GM21717 (cell line): ENCODE measurements around the gene ARPIN.
"Not testable (repeated sequence)": the region's sequence is repeated elsewhere in the genome, so short reads cannot be mapped to it uniquely, and the experiment has no call there.

Experiments
- ATAC-seq: cut with Tn5 transposase; IDR thresholded peaks from one replicate; pipeline ENCODE4 v1.9.1; 2021; ENCODE audit warnings: mild to moderate bottlenecking, moderate library complexity; ENCODE audit not compliant: unreplicated experiment

ARPIN gene

GRCh38 chr15:89910891-89911626 lies 1.7 kb downstream of the ARPIN start:
- ATAC-seq: no peak

GRCh38 chr15:89909611-89910010 lies 3.1 kb downstream of the ARPIN start:
- no peak for ATAC-seq

GRCh38 chr15:89908226-89908625 lies 4.5 kb downstream of the ARPIN start:
- no peak for ATAC-seq

GRCh38 chr15:89907289-89907688 lies 5.5 kb downstream of the ARPIN start:
- ATAC-seq: no peak

GRCh38 chr15:89905846-89906378 lies 6.8 kb downstream of the ARPIN start:
- no peak for ATAC-seq

GRCh38 chr15:89904519-89904918 lies 8.2 kb downstream of the ARPIN start:
- ATAC-seq: no peak

GRCh38 chr15:89903858-89904130 lies 9.0 kb downstream of the ARPIN start:
- ATAC-seq: no peak

- no peak for ATAC-seq
Measured at GRCh38 chr15:89903015-89903857, 9.5 kb downstream of the ARPIN start.

- ATAC-seq: no peak
Measured at GRCh38 chr15:89900849-89901248, 11.9 kb downstream of the ARPIN start.

- no peak for ATAC-seq
Measured at GRCh38 chr15:89899951-89900567, 12.7 kb downstream of the ARPIN start.

- ATAC-seq: no peak
Measured at GRCh38 chr15:89899295-89899945, 13.3 kb downstream of the ARPIN start.

- peak; percentile 46 for ATAC-seq
Measured at GRCh38 chr15:89898614-89899294, 14.0 kb downstream of the ARPIN start.

- ATAC-seq: no peak
Measured at GRCh38 chr15:89898146-89898545, 14.6 kb downstream of the ARPIN start.

- peak; percentile 77 for ATAC-seq
Measured at GRCh38 chr15:89893696-89894447, 18.9 kb downstream of the ARPIN start, which contains the start of gene AP3S2. AP3S2 (minus strand) TSS chr15:89893994; CDS start chr15:89893949, 45 bp downstream.

GRCh38 chr15:89893027-89893426 lies 19.7 kb downstream of the ARPIN start:
- ATAC-seq: no peak

- no peak for ATAC-seq
Measured at GRCh38 chr15:89888214-89888804, 24.4 kb downstream of the ARPIN start.

- ATAC-seq: no peak
Measured at GRCh38 chr15:89885611-89886010, 27.1 kb downstream of the ARPIN start.

- ATAC-seq: not testable (repeated sequence)
Measured at GRCh38 chr15:89885179-89885578, 27.6 kb downstream of the ARPIN start.

- no peak for ATAC-seq
Measured at GRCh38 chr15:89883518-89883917, 29.2 kb downstream of the ARPIN start.
